Measurements from ENCODE around the gene HOXA3. TPM values are rescaled to one million over a fixed set of nuclear protein-coding genes. Genes with fewer than 3 reads are reported as not detected.

HOXA3 gene
- total and polyA plus RNA-seq, 10 of the 15 experiments (the other 5 are each of a cell fraction or from before 2014, with no cell fraction given), result 0.05 TPM; not detected in 9

GRCh38 chr7:27093184-27093895 is 59.0 kb downstream of the HOXA3 start:
- Histone ChIP-seq H3K27ac (ENCODE audit: control insufficient read depth, insufficient read depth) (no peak overlapping the region), H3K79me2 (ENCODE audit: control insufficient read depth, insufficient read depth, low read length) (no peaks in the 10 kb centered on the region), H3K9ac (ENCODE audit: control insufficient read depth, insufficient read depth, low read length) (no peak overlapping the region), H4K20me1 (ENCODE audit: control insufficient read depth, insufficient read depth) (no peaks in the 10 kb centered on the region), H3K4me1 (ENCODE audit: control insufficient read depth, insufficient read depth, low read length) (peaks cover 6% of the 10 kb centered on the region), H3K36me3 (ENCODE audit: control insufficient read depth in 2 of 2, insufficient read depth in 2 of 2, low read length in 1 of 2) (no peaks in the 10 kb centered on the region), H2AFZ (ENCODE audit: control insufficient read depth, low read depth, low read length) (no peak overlapping the region), H3K4me2 (ENCODE audit: control insufficient read depth, insufficient read depth) (no peak overlapping the region), H3K27me3 (replicated peaks in 1 of 2; ENCODE audit: control insufficient read depth in 2 of 2, insufficient read depth in 2 of 2, low read length in 1 of 2) (peaks cover 0 to 17% of the 10 kb centered on the region in 2 experiments; a peak in 3 of 4 replicates), H3K4me3 (no peak overlapping the region), H3K9me3 (replicated peaks; ENCODE audit: control insufficient read depth, insufficient read depth, low read length) (peaks cover under 1% of the 10 kb centered on the region; the same call in 1 of the 3 replicates)
- TF ChIP-seq ZBTB11 (CRISPR knock-in tag; IDR thresholded peaks at IDR 0.05) (no peak), MYB (IDR thresholded peaks at IDR 0.05; ENCODE audit: borderline replicate concordance, low read depth, low read length) (no peak), KAT2A (conservative IDR thresholded peaks at IDR 0.05; ENCODE audit: control insufficient read depth, low read depth, low read length) (no peak), PAX8 (IDR thresholded peaks at IDR 0.05) (no peak), TCF12 (IDR thresholded peaks at IDR 0.05; ENCODE audit: low read depth, low read length) (no peak), BRCA1 (IDR thresholded peaks at IDR 0.05; ENCODE audit: low read depth, low read length) (no peak), SUZ12 (IDR thresholded peaks at IDR 0.05; ENCODE audit: unreplicated experiment) (no peak), CBX5 (IDR thresholded peaks at IDR 0.05; ENCODE audit: low read depth) (no peak), EED (IDR thresholded peaks at IDR 0.05; ENCODE audit: low read depth) (no peak), SREBF1 (IDR thresholded peaks at IDR 0.05; ENCODE audit: low read length) (no peak), SMAD5 (IDR thresholded peaks at IDR 0.05; ENCODE audit: low read depth) (no peak), POLR2AphosphoS5 (IDR thresholded peaks at IDR 0.05; ENCODE audit: low read length) (no peak), TCF7 (IDR thresholded peaks at IDR 0.05; ENCODE audit: borderline replicate concordance) (no peak), RBBP5 (conservative IDR thresholded peaks at IDR 0.05) (no peak), HCFC1 (IDR thresholded peaks at IDR 0.05; ENCODE audit: low read length) (no peak), MLLT1 (IDR thresholded peaks at IDR 0.05) (no peak), TAF1 (IDR thresholded peaks at IDR 0.05; ENCODE audit: borderline replicate concordance, low read depth, low read length) (no peak), RFX5 (IDR thresholded peaks at IDR 0.05; ENCODE audit: low read depth, low read length) (no peak)
- in situ Hi-C loops (cut with MboI), result no loop called here
- ChIA-PET CTCF (interaction anchor here (0.8 to 3.4 kb wide), 4 partner anchors 10 to 240 kb away, joined by 3 to 18 read pairs (median 5); no protein-coding TSS in a partner anchor), RAD21 (ENCODE audit: unreplicated experiment) (interaction anchor here (0.5 to 3.7 kb wide), 7 partner anchors 10 to 236 kb away, joined by 3 to 24 read pairs (median 3); no protein-coding TSS in a partner anchor), POLR2A (interaction anchor here (0.7 to 1.6 kb wide), 5 partner anchors 8 to 230 kb away, joined by 3 to 10 read pairs (median 4); partner anchors contain the start of gene SKAP2), SMC1A (ENCODE audit: uncharacterized antibody, unreplicated experiment) (interaction anchor here (0.8 to 7.9 kb wide), 6 partner anchors 11 to 280 kb away, joined by 3 to 110 read pairs (median 3); no protein-coding TSS in a partner anchor)
- BruUV-seq (replicated peaks), result no TSS peak
- intact Hi-C loops (cut with micrococcal nuclease; ENCODE audit: unreplicated experiment), result no loop called here
- ATAC-seq (no peak), FAIRE-seq (no peak), DNase-seq (ENCODE audit: low read depth, low spot score) (no peak)
- WGBS (ENCODE audit: insufficient coverage, insufficient replicate concordance, low lambda C conversion rate, missing lambda C conversion rate), result 76% methylated on average over 6 of the region's 6 CpGs

All from GM12878 (cell line).